Transverse colon (tissue), 3 donors: ENCODE data around the gene UTP18.

ENCODE experiments used
- CTCF ChIP-seq, 5 experiments: fragments of 200-600 bp in 3 of 5; fragments of 450-650 bp in 2 of 5; sonication (generic) in 3 of 5; IDR thresholded peaks; 1 replicate in 2 of 5; 2 replicates in 3 of 5; pipeline ENCODE4 v1.5.1; 2016 to 2017; ENCODE audit warnings: antibody characterized with exemption in 5 of 5, inconsistent platforms in 3 of 5, mild to moderate bottlenecking in 2 of 5, moderate library complexity in 1 of 5
- EP300 ChIP-seq: sonication (generic); formaldehyde crosslinking; IDR thresholded peaks from one replicate; pipeline ENCODE4 v1.6.1; 2017; ENCODE audit warnings: antibody characterized with exemption, low read depth
- POLR2A ChIP-seq: fragments of 450-650 bp; IDR thresholded peaks from one replicate; pipeline ENCODE4 v1.6.1; 2016; ENCODE audit warnings: antibody characterized with exemption, mild to moderate bottlenecking, moderate library complexity

GRCh38 chr17:51335883-51336822, 75.8 kb downstream of the UTP18 start:
- no peak for TF ChIP-seq CTCF (IDR thresholded peaks at IDR 0.05)
- no peak for TF ChIP-seq EP300
- no peak for TF ChIP-seq POLR2A
